Activated gamma-delta T cell (primary cell): ENCODE results near the gene PARD6B.

Experiments
- DNase-seq: peaks from one replicate; lab custom pipeline; 2025; lab: John Stamatoyannopoulos, UW

PARD6B gene

DNA sequence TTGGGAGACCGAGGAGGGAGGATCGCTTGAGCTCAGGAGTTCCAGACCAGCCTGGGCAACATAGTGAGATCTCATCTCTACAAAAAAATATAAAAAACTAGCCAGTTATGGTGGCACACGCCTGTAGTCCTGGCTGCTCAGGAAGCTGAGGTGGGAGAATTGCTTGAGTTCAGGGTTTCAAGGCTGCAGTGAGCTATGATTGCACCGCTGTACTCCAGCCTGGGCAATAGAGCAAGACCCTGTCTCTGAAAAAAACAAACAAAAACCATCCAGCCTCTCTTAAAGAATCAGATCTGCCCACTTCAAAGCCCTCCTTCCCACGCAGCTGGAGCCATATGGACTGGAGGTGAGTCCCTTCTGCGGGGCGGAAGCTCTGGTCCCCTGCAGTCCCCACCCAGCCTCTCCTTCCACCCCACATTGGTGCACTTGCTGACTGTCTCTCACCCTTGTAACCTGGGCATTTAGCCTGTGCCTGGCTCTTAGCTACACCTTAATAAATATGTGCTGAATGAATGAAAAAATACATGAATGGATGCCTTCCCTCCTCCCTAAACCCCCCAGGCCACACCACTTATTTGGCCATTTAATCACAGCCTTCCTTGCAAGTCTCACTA lies 7.2 kb upstream of the PARD6B start:
- no peak for DNase-seq

GRCh38 chr20:50724851-50725723 lies 6.3 kb upstream of the PARD6B start:
- DNase-seq: no peak

- no peak for DNase-seq
Observed at GRCh38 chr20:50725724-50726005, 5.7 kb upstream of the PARD6B start.

- no peak for DNase-seq
Observed at GRCh38 chr20:50726955-50727791, 4.2 kb upstream of the PARD6B start.

DNA sequence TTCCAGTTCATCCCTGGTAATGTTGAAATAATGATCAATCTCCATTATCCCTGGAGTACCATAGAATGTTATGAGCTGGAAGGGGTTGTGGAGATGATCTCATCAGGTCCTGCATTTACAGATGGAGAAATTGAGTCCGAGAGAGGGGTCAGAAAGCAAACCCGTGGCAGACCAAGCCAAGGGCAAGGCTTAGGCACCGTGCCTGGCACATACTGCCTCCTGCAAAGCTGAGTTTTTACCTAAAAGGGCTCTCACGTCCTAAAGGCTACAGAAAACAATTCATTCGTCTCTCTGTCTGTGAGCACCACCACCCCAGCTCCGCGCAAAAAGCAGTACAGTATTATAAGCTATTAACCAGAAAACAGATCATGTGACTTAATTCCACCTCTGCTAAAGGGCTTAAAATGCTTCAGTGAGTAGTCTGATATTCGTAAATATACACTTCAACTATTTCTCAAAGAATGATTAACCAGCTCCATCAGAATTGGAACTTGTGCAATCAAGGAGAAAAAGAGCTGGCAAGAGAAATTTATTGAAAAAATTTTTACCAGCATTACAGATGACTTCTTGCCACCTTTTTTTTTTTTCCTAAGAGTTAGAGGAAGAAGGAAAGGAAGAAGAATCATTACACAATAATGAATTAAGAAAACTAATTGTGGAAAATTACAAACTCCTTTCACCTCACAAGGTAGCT lies 3.4 kb upstream of the PARD6B start:
- no peak for DNase-seq

DNA sequence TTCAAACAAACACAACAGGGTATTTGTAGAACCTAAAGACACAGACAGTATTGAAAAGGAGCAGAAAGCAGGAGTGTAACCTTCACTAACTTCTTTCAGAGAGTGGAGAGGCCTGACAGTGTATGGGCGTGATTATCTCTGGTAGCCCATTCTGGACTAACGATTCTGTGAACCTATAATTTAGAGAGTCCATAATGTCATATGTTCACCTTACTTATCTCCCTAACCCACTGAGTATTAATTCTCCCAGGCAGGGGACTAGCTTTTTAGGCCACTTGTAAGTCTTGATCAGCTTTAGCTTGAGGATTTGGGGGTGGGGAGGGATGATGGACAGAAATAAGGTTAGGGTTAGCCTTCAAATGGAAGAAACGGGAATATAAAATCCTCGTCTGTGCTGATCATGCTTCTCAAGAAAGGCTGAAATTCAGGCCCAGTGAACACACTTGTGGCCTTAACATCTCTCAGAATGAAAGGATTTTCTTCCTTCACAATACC lies 2.8 kb upstream of the PARD6B start:
- no peak for DNase-seq

GRCh38 chr20:50728981-50729874 lies 2.2 kb upstream of the PARD6B start:
- DNase-seq: no peak

- DNase-seq: no peak
Observed at GRCh38 chr20:50729901-50730764, 1.2 kb upstream of the PARD6B start.

- DNase-seq: no peak
Observed at GRCh38 chr20:50730765-50731054, 670 bp upstream of the PARD6B start.

DNA sequence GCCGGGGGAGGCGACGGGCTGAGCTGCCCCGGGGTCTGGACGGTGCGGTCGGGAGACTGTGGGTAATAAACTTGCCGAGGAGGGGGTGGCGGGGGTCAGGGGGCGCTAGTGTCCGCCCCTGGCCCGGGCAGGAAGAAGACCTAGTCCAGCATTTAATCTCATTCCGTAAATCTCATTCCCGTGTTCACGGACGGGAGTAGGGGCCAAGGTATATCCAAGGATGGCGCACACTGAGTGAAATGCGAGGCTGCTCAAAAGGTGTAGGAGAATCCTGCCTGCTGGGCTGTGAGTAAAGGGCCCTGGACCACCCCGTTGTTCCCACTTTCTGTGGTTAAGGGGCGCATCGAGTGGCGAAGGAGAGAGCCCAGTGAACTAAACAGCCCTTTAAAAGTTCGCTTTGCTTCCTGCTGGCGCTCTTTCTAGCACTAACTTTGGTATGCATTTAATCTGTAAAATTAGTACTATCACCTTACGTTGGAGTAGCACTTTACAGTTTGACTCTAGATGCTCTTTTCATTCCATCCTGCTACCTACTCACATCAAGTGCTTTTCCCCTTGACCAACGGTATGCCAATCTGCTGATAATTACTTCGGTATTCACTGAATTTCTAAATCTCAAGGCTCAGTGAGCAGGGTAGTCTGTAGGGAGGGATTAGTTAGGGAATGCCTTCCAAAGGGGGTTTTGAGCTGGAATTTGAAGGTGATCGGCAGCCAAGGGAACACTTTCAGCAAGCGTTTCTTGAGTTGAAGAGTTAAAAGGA lies 730 bp downstream of the PARD6B start:
- no peak for DNase-seq

DNA sequence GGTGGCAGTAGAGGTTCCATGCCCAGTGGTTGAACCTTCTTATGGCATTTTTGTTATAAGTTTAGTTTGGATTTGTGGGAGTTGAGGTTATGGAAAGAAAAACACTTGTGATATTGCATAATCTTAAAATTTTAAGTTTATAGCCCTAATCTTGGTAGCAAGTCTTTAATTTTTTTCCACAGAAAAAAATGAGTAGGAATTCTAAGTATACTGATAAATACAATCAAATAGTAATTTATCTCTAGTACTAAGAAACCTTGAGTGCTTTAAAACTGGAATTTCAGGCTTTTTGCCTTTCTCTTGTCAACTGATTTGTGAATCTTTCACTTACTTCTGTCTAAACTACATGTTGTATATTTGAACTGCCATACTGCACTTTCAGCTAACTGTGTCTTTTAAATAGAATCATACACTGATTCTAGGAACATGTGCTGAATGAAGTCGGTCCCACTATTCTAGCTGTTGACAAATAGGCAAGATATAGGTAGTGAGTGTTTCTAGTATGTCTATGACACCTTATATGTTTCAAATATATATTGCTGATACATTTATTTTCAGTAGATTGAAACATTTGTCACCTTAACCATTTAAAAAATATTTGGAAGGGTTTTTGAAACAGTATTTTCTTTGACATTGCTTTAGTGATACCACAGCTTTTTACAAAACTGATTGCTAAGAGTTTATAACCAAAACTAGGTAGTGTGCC lies 2.4 kb downstream of the PARD6B start:
- no peak for DNase-seq

DNA sequence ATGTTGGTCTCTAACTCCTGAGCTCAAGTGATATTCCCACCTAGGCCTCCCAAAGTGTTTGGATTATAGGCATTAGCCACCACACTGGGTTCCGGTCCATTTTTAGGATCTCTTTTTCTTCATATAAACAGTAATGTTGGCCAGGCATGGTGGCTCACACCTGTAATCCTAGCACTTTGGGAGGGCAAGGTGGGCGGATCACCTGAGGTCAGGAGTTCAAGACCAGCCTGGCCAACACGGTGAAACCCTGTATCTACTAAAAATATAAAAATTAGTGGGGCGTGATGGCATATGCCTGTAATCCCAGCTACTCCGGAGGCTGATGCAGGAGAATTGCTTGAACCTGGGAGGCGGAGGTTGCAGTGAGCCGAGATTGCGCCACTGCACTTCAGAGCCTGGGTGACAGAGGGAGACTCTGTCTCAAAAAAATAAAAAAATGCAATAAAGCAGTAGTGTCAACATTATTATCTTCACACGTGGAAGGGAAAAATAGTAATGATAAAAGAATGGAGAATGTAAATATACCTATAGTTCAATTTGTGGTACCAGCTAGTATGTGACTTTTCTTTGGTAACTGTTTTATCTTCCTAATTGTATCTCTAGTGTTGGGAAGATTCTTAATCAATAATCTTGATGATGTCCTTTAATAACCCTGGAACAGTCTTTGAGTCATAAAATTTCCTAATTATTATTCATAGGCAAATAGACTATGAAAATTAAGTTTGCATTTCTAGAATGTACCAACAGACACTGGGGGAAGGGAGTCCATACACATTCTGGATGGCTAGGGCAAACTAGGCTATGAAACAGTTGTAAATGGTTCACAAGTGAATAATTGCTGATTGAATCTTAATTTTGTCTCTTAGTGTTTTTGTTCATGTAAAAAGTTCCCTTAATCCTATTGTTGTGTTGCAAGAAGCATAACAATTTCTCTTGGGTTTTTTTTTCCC lies 3.6 kb downstream of the PARD6B start:
- no peak for DNase-seq

- DNase-seq: no peak
Observed at GRCh38 chr20:50735813-50736212, 4.4 kb downstream of the PARD6B start.

GRCh38 chr20:50737352-50737751 lies 6.0 kb downstream of the PARD6B start:
- no peak for DNase-seq

DNA sequence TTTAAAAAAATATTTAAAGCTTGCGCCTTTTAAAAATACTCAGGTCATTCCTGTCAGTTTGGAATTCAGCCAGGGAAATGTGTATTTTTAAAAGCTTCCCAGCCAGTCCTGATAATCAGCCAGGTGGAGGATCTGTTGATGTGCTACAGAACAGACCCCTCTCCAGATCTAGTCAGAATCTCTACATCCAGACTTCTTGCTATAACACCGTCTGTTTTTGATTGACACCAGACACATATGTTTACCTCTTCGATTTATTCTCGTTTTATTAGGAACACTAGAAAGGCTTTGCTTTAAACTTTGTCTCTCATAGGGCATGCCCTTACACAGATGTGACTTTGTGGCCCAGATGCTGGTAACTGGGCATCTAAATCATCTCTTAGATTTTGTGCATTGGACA lies 11.7 kb downstream of the PARD6B start:
- DNase-seq: no peak

DNA sequence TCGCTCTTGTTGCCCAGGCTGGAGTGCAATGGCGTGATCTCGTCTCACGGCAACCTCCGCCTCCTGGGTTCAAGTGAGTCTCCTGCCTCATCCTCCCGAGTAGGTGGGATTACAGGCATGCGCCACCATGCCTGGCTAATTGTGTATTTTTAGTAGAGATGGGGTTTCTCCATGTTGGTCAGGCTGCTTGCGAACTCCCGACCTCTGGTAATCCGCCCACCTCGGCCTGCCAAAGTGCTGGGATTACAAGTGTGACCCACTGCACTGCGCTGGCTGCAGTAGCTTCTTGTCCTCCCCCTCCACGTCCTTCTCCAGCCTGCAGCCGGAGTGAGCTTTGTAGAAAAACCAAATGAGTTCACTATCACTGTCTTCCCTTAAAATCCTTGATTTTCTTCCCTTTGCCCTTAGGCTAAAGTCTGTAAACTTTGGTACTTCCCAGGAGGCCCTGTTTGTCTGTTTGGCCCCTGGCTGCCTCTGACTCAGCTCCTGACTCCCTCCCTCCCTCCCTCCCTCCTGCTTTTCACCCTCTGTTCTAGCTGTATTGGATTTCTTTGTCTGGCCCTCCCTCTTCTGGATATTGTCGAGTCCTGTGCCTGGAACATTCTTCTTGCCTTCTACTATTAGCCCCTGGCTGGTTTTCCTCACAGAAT lies 12.9 kb downstream of the PARD6B start:
- DNase-seq: no peak

GRCh38 chr20:50745634-50746137 lies 14.3 kb downstream of the PARD6B start:
- DNase-seq: no peak
